T47D (cell line): Measurements from ENCODE around the gene AGT.

Experiments
- DNase-seq, 2 experiments: peaks; one replicate each; pipeline versions ENCODE4 v3.0.0 to v3.0.0-alpha.2; 2011 to 2012; ENCODE audit warnings: low read depth in 1 of 2, low spot score in 1 of 2
- JUND ChIP-seq: IDR thresholded peaks from 2 replicates; pipeline ENCODE4 v1.6.1; 2012; ENCODE audit warnings: low read depth
- in situ Hi-C: cut with HindIII; loops from 2 replicates; pipeline ENCODE4 v1.10.0; 2016; ENCODE audit warnings: low sequenced_read_pairs, low pct_unique_long_range_greater_than_20kb

The AGT gene

GRCh38 chr1:230708631-230709580 lies 5.0 kb downstream of the AGT start:
- in situ Hi-C loops, result no loop called here
- peak in 1 of 2 experiments; percentile 60 for DNase-seq
- TF ChIP-seq JUND, result no peak

- TF ChIP-seq JUND, result no peak
- in situ Hi-C loops, result no loop called here
These were observed 5.9 kb downstream of the AGT start for GRCh38 chr1:230707732-230708630.

GRCh38 chr1:230706887-230707731 lies 6.8 kb downstream of the AGT start:
- in situ Hi-C loops, result no loop called here
- no peak for DNase-seq

More at GRCh38 chr1:230707732-230708630, 5.9 kb downstream of the AGT start:
- DNase-seq, result no peak

GRCh38 chr1:230706020-230706699 lies 7.8 kb downstream of the AGT start:
- no peak for DNase-seq
- no peak for TF ChIP-seq JUND
- in situ Hi-C loops, result no loop called here

More at GRCh38 chr1:230706887-230707731, 6.8 kb downstream of the AGT start:
- no peak for TF ChIP-seq JUND

DNA sequence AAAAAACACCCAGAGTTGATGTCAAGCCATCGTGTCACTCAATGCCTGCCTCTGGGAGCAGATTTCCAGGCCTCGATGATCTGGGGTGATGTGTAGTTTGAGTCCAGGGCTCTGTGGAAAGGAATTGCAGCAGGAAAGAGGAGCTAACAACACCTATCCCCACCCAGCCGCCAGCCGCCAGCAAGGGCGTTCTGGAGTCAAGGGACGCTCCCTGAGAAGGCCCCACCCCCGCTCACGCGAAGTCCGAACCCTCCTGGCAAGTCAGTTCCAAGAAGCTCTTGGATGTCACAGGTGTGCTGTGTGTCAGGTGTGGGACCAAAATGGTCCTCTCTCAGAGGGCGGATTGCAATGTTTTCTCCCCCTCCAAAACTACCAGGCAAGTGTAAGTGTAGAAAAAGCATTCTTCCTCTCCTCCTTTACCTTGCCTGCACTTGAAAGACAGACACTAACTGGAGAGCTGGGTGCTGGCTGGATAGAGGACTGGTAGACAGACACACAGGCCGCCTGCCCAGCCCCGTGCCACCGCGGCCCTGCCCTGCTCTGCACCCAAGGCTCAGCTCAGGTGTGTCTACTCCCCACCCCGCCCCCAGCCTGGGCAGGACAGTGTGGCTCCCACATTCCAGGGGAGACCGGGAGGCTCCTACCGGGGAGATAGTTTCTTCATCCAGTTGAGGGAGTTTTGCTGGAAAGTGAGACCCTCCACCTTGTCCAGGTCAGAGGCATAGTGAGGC lies 8.5 kb downstream of the AGT start:
- in situ Hi-C loops, result no loop called here
- no peak for DNase-seq
- TF ChIP-seq JUND, result no peak

GRCh38 chr1:230704830-230705229 lies 9.1 kb downstream of the AGT start:
- DNase-seq, result no peak
- in situ Hi-C loops, result no loop called here
- TF ChIP-seq JUND, result no peak

- no peak for DNase-seq
- in situ Hi-C loops, result no loop called here
- TF ChIP-seq JUND, result no peak
These were observed 10.1 kb downstream of the AGT start for GRCh38 chr1:230703679-230704385.

GRCh38 chr1:230702934-230703678 lies 10.8 kb downstream of the AGT start:
- no peak for TF ChIP-seq JUND
- peak in 1 of 2 experiments; percentile 20 for DNase-seq
- in situ Hi-C loops, result no loop called here

- in situ Hi-C loops, result no loop called here
- TF ChIP-seq JUND, result no peak
- DNase-seq, result no peak
These were observed 11.8 kb downstream of the AGT start for GRCh38 chr1:230701895-230702768.
